Stimulated activated CD8-positive, alpha-beta memory T cell treated with anti-CD3 and anti-CD28 coated beads, Interleukin-15, amount 100 ng/mL, for 1 hour (primary cell): Measurements from ENCODE around the gene AGA.

Experiments
- DNase-seq: peaks from one replicate; pipeline ENCODE4 v3.0.0-alpha.2; 2020; ENCODE audit warnings: low read depth

The AGA gene

GRCh38 chr4:177441803-177442622 is at the start of gene AGA:
TSS of gene AGA (minus strand) at chr4:177442437. CDS start at chr4:177442375, 62 bp downstream.
- DNase-seq, result peak; percentile 94

- no peak for DNase-seq
Measured at GRCh38 chr4:177492022-177492421, 49.8 kb upstream of the AGA start.

- DNase-seq, result no peak
Measured at GRCh38 chr4:177490769-177491168, 48.5 kb upstream of the AGA start.

- DNase-seq, result no peak
Measured at GRCh38 chr4:177489471-177490246, 47.4 kb upstream of the AGA start.

- no peak for DNase-seq
Measured at GRCh38 chr4:177487977-177488376, 45.7 kb upstream of the AGA start.

- DNase-seq, result no peak
Measured at GRCh38 chr4:177485528-177485927, 43.3 kb upstream of the AGA start.

- DNase-seq, result no peak
Measured at GRCh38 chr4:177484613-177485021, 42.4 kb upstream of the AGA start.

- no peak for DNase-seq
Measured at GRCh38 chr4:177483760-177484159, 41.5 kb upstream of the AGA start.

- no peak for DNase-seq
Measured at GRCh38 chr4:177483271-177483670, 41.0 kb upstream of the AGA start.

- DNase-seq, result no peak
Measured at GRCh38 chr4:177482367-177482766, 40.1 kb upstream of the AGA start.

GRCh38 chr4:177480795-177481194 is 38.6 kb upstream of the AGA start:
- DNase-seq, result no peak

- DNase-seq, result no peak
Measured at GRCh38 chr4:177479063-177479462, 36.8 kb upstream of the AGA start.

GRCh38 chr4:177478496-177478895 is 36.3 kb upstream of the AGA start:
- no peak for DNase-seq

GRCh38 chr4:177473991-177474390 is 31.8 kb upstream of the AGA start:
- no peak for DNase-seq

GRCh38 chr4:177464026-177464425 is 21.8 kb upstream of the AGA start:
- DNase-seq, result no peak

GRCh38 chr4:177461606-177462005 is 19.4 kb upstream of the AGA start:
- no peak for DNase-seq

GRCh38 chr4:177460460-177460859 is 18.2 kb upstream of the AGA start:
- DNase-seq, result no peak

GRCh38 chr4:177455561-177455970 is 13.3 kb upstream of the AGA start:
- DNase-seq, result no peak

GRCh38 chr4:177453116-177453515 is 10.9 kb upstream of the AGA start:
- DNase-seq, result no peak

- DNase-seq, result no peak
Measured at GRCh38 chr4:177451108-177451500, 8.9 kb upstream of the AGA start.

- no peak for DNase-seq
Measured at GRCh38 chr4:177450426-177451107, 8.3 kb upstream of the AGA start.

- DNase-seq, result no peak
Measured at GRCh38 chr4:177448850-177449249, 6.6 kb upstream of the AGA start.
